Thoracic aorta (tissue), 2 donors: Measurements from ENCODE around the gene CCDC88B. TPM values are rescaled to one million over a fixed set of nuclear protein-coding genes. Genes with fewer than 3 reads are reported as not detected.
"Not testable (repeated sequence)": the region's sequence is repeated elsewhere in the genome, so short reads cannot be mapped to it uniquely, and the experiment has no call there.

Experiments
- ATAC-seq: fragments of 150-250 bp; one replicate; pipeline ENCODE4 v1.8.0; 2017; ENCODE audit warnings: low read depth; ENCODE audit not compliant: insufficient number of reproducible peaks, low FRiP score
- DNase-seq: peaks from one replicate; pipeline ENCODE4 v3.0.0-alpha.2; 2020; ENCODE audit warnings: low spot score
- H3K27ac ChIP-seq, 2 donors: fragments of 200-600 bp; sonication (generic); 1 replicate in 1 of 2; 2 replicates in 1 of 2; pipeline ENCODE4 v1.5.1; 2016; ENCODE audit warnings: mild to moderate bottlenecking in 2 of 2, moderate library complexity in 2 of 2
- H3K27me3 ChIP-seq: fragments of 200-600 bp; sonication (generic); replicated peaks from 2 replicates; pipeline ENCODE4 v1.6.0; 2016; ENCODE audit warnings: mild to moderate bottlenecking; ENCODE audit not compliant: insufficient read depth
- H3K36me3 ChIP-seq: fragments of 200-600 bp; sonication (generic); one replicate; pipeline ENCODE4 v1.5.1; 2016
- H3K4me1 ChIP-seq, 2 donors: fragments of 200-600 bp; sonication (generic); 1 replicate in 1 of 2; 2 replicates in 1 of 2; pipeline versions ENCODE4 v1.5.1 to v1.6.0; 2016; ENCODE audit warnings: low read depth in 2 of 2, mild to moderate bottlenecking in 1 of 2; ENCODE audit not compliant: control insufficient read depth in 1 of 2
- H3K4me3 ChIP-seq: fragments of 200-600 bp; sonication (generic); 2 replicates; pipeline ENCODE4 v1.5.1; 2016; ENCODE audit warnings: mild to moderate bottlenecking
- H3K9me3 ChIP-seq: fragments of 200-600 bp; sonication (generic); 2 replicates; pipeline ENCODE4 v1.5.1; 2016
- CTCF ChIP-seq: fragments of 200-600 bp; sonication (generic); IDR thresholded peaks from one replicate; pipeline ENCODE4 v1.5.1; 2019; ENCODE audit warnings: antibody characterized with exemption
- total RNA-seq, 2 donors: library from RNA; depleted of rRNA; stranded (reverse); fragments of >200 nt; gene quantifications; one replicate each; pipeline versions ENCODE4 v1.1.0 to v1.2.3, GENCODE V29; 2016

CCDC88B gene
- total RNA-seq, 2 donors from 2014 or later: 10.3 to 19.0 TPM

GRCh38 chr11:64323373-64323772, 16.6 kb upstream of the CCDC88B start:
- Histone ChIP-seq H3K4me3 (no peak overlapping the region), H3K27me3 (no peaks in the 10 kb centered on the region), H3K36me3 (peaks cover 7% of the 10 kb centered on the region), H3K27ac (no peak overlapping the region), H3K4me1 (peaks cover 4 to 8% of the 10 kb centered on the region in 2 donors), H3K9me3 (no peaks in the 10 kb centered on the region)
- ATAC-seq: no peak
- no peak for TF ChIP-seq CTCF
- DNase-seq: no peak

GRCh38 chr11:64323984-64324383, 16.0 kb upstream of the CCDC88B start:
- ATAC-seq, H3K9me3 ChIP-seq, H3K36me3 ChIP-seq, H3K4me1 ChIP-seq, H3K4me3 ChIP-seq, DNase-seq, H3K27me3 ChIP-seq, H3K27ac ChIP-seq: not testable (repeated sequence)

GRCh38 chr11:64324692-64325469, 15.1 kb upstream of the CCDC88B start:
- peaks cover 7% of the 10 kb centered on the region for H3K36me3 ChIP-seq
- no peak for ATAC-seq
- H3K4me3 ChIP-seq: no peak overlapping the region
- H3K4me1 ChIP-seq: peaks cover 0 to 12% of the 10 kb centered on the region in 2 donors
- TF ChIP-seq CTCF: no peak
- DNase-seq: no peak
- no peaks in the 10 kb centered on the region for H3K9me3 ChIP-seq
- no peak overlapping the region for H3K27ac ChIP-seq
- no peaks in the 10 kb centered on the region for H3K27me3 ChIP-seq

GRCh38 chr11:64327375-64327774, 12.6 kb upstream of the CCDC88B start:
- Histone ChIP-seq H3K27me3 (no peaks in the 10 kb centered on the region), H3K4me3 (no peak overlapping the region), H3K4me1 (peaks cover 0 to 20% of the 10 kb centered on the region in 2 donors), H3K36me3 (no peaks in the 10 kb centered on the region), H3K9me3 (no peaks in the 10 kb centered on the region), H3K27ac (no peak overlapping the region)
- ATAC-seq: no peak
- DNase-seq: no peak
- no peak for TF ChIP-seq CTCF

- Histone ChIP-seq H3K9me3 (no peaks in the 10 kb centered on the region), H3K4me1 (peaks cover 0 to 20% of the 10 kb centered on the region in 2 donors), H3K27me3 (no peaks in the 10 kb centered on the region), H3K36me3 (no peaks in the 10 kb centered on the region), H3K4me3 (no peak overlapping the region), H3K27ac (no peak overlapping the region)
- TF ChIP-seq CTCF: no peak
- ATAC-seq (no peak), DNase-seq (no peak)
Measured at GRCh38 chr11:64327993-64328392, 12.0 kb upstream of the CCDC88B start.

- ATAC-seq: no peak
- no peaks in the 10 kb centered on the region for H3K27me3 ChIP-seq
- DNase-seq: no peak
- TF ChIP-seq CTCF: no peak
- H3K4me3 ChIP-seq: no peak overlapping the region
- no peaks in the 10 kb centered on the region for H3K9me3 ChIP-seq
- no peak overlapping the region for H3K27ac ChIP-seq
- peaks cover 0 to 20% of the 10 kb centered on the region in 2 donors for H3K4me1 ChIP-seq
- no peaks in the 10 kb centered on the region for H3K36me3 ChIP-seq
Measured at GRCh38 chr11:64330888-64331287, 9.1 kb upstream of the CCDC88B start.
